GM12878 (cell line): Measurements from ENCODE around the gene TMEM52. TPM values are rescaled to one million over a fixed set of nuclear protein-coding genes. Genes with fewer than 3 reads are reported as not detected.

Experiments
- ATAC-seq: fragments of 200-7000 bp; cut with Tn5 transposase; 3 replicates; pipeline ENCODE4 v1.9.1; 2020; ENCODE audit warnings: mild to moderate bottlenecking, moderate library complexity
- BruUV-seq: library from RNA; stranded (reverse); fragments of 400-500 nt; replicated peaks from 2 replicates; lab custom pipeline; 2021; lab: Mats Ljungman, UMichigan
- CTCF ChIA-PET: fragments of 300-600 bp; sonication (Branson Sonifier 250); formaldehyde crosslinking; extraction: SDS; loops from one replicate; lab custom pipeline; 2021; ENCODE audit warnings: inconsistent platforms; lab: Yijun Ruan, JAX
- POLR2A ChIA-PET: fragments of 350-600 bp; formaldehyde crosslinking; extraction: SDS; loops from one replicate; lab custom pipeline; 2021; ENCODE audit warnings: inconsistent platforms; lab: Charles Lee
- RAD21 ChIA-PET: fragments of 300-600 bp; sonication (Branson Sonifier 250); formaldehyde crosslinking; loops from one replicate; lab custom pipeline; 2023; ENCODE audit warnings: antibody characterized with exemption; ENCODE audit not compliant: unreplicated experiment; lab: Charles Lee
- SMC1A ChIA-PET: fragments of 300-600 bp; sonication (Branson Sonifier 250); formaldehyde crosslinking; loops from one replicate; lab custom pipeline; 2023; ENCODE audit not compliant: unreplicated experiment, uncharacterized antibody; lab: Charles Lee
- DNase-seq: peaks from one replicate; pipeline ENCODE4 v3.0.0-alpha.2; 2011; ENCODE audit warnings: low read depth, low spot score
- FAIRE-seq: peaks from 3 replicates; lab custom pipeline; 2011; peaks lifted over from hg19 to GRCh38; lab: Jason Lieb, UNC
- H2AFZ ChIP-seq: 2 replicates; pipeline ENCODE4 v1.6.0; 2011; ENCODE audit warnings: low read depth, low read length, control low read depth; ENCODE audit not compliant: control insufficient read depth
- H3K27ac ChIP-seq: 2 replicates; pipeline ENCODE4 v1.5.1; 2011; ENCODE audit warnings: control low read depth; ENCODE audit not compliant: control insufficient read depth, insufficient read depth
- H3K27me3 ChIP-seq, 2 experiments: replicated peaks in 1 of 2; 2 replicates each; pipeline versions ENCODE4 v1.6.0 to v1.6.1; 2011; ENCODE audit warnings: low read length in 1 of 2; ENCODE audit not compliant: control insufficient read depth in 2 of 2, insufficient read depth in 2 of 2
- H3K36me3 ChIP-seq, 2 experiments: 2 replicates each; pipeline ENCODE4 v1.5.1; 2011; ENCODE audit warnings: low read length in 1 of 2; ENCODE audit not compliant: control insufficient read depth in 2 of 2, insufficient read depth in 2 of 2
- H3K4me1 ChIP-seq: 2 replicates; pipeline ENCODE4 v1.6.1; 2011; ENCODE audit warnings: mild to moderate bottlenecking, low read length, moderate library complexity, mixed read lengths; ENCODE audit not compliant: control insufficient read depth, insufficient read depth
- H3K4me2 ChIP-seq: 2 replicates; pipeline ENCODE4 v1.6.0; 2011; ENCODE audit warnings: control low read depth; ENCODE audit not compliant: control insufficient read depth, insufficient read depth
- H3K4me3 ChIP-seq: fragments of 200-600 bp; sonication (generic); 2 replicates; pipeline ENCODE4 v1.5.1; 2016
- H3K79me2 ChIP-seq: 2 replicates; pipeline ENCODE4 v1.6.0; 2011; ENCODE audit warnings: low read length; ENCODE audit not compliant: control insufficient read depth, insufficient read depth
- H3K9ac ChIP-seq: 2 replicates; pipeline ENCODE4 v1.8.0; 2011; ENCODE audit warnings: low read length, control low read depth, mixed read lengths; ENCODE audit not compliant: control insufficient read depth, insufficient read depth
- H3K9me3 ChIP-seq: replicated peaks from 3 replicates; pipeline ENCODE4 v1.5.1; 2011; ENCODE audit warnings: mild to moderate bottlenecking, low read length; ENCODE audit not compliant: control insufficient read depth, insufficient read depth
- H4K20me1 ChIP-seq: 2 replicates; pipeline ENCODE4 v1.6.0; 2011; ENCODE audit not compliant: control insufficient read depth, insufficient read depth
- ETV6 ChIP-seq, 2 experiments: fragments of 450-650 bp in 1 of 2; IDR thresholded peaks in 1 of 2; conservative IDR thresholded peaks in 1 of 2; 2 replicates each; pipeline ENCODE4 v1.6.1; 2014; ENCODE audit warnings: antibody characterized with exemption in 1 of 2, borderline replicate concordance in 1 of 2, low read depth in 1 of 2, mild to moderate bottlenecking in 1 of 2, moderate library complexity in 1 of 2
- MXI1 ChIP-seq: fragments of 150-350 bp; IDR thresholded peaks from 2 replicates; pipeline ENCODE4 v1.6.1; 2011; ENCODE audit warnings: low read depth, mild to moderate bottlenecking, inconsistent platforms, low read length, improper control_type of control experiment
- WRNIP1 ChIP-seq: IDR thresholded peaks from 2 replicates; pipeline ENCODE4 v1.6.1; 2011; ENCODE audit warnings: low read depth, low read length, improper control_type of control experiment, borderline replicate concordance
- WGBS: methylation state at CpG from one replicate; pipeline ENCODE4 v1.1.6; 2016; ENCODE audit warnings: low lambda C conversion rate; ENCODE audit not compliant: insufficient replicate concordance, insufficient coverage; ENCODE audit errors: missing lambda C conversion rate; 5-methylcytosine and 5-hydroxymethylcytosine counted together
- in situ Hi-C: fragments of 300-500 bp; cut with MboI; formaldehyde crosslinking; loops from 9 replicates; pipeline ENCODE4 v1.14.3; 2018; ENCODE audit warnings: mixed read lengths
- intact Hi-C: fragments of 100-400 bp; cut with micrococcal nuclease; formaldehyde crosslinking; loops from one replicate; pipeline ENCODE4 v1.14.2; 2022; ENCODE audit not compliant: unreplicated experiment
- polyA plus RNA-seq, 11 experiments: library from polyadenylated mRNA; depleted of rRNA in 4 of 11; unstranded in 6 of 11; stranded (reverse) in 5 of 11; fragments of >200 nt; fragmentation: Nextera tagmentation in 4 of 11; fragmentation: Illumina TruSeq in 1 of 11; extraction: Ambion mirVana in 4 of 11; extraction: Trizol in 1 of 11; gene quantifications; 1 replicate in 1 of 11; 2 replicates in 10 of 11; pipeline versions ENCODE4 v1.2.1 to v1.2.3, GENCODE V29; 2011 to 2016; ENCODE audit warnings: inconsistent platforms in 2 of 11, missing spikeins in 2 of 11, low read depth in 1 of 11
- total RNA-seq, 4 experiments: library from RNA; depleted of rRNA in 3 of 4; stranded (reverse); fragments of >200 nt in 3 of 4; fragmentation: Illumina TruSeq in 1 of 4; extraction: Trizol in 1 of 4; gene quantifications; 2 replicates each; pipeline versions ENCODE4 v1.2.1 to v1.2.3, GENCODE V29; 2013 to 2021
- TF ChIP-seq, protein P1 (sequence below): fragments of 450-650 bp; formaldehyde crosslinking; IDR thresholded peaks from 2 replicates; pipeline ENCODE4 v1.5.0; 2022; ENCODE audit warnings: mild to moderate bottlenecking, missing genetic modification characterization
- TF ChIP-seq, protein P2 (sequence below): IDR thresholded peaks from 2 replicates; pipeline ENCODE4 v1.6.1; 2012; ENCODE audit warnings: improper control_type of control experiment, low read depth, low read length; ENCODE audit not compliant: insufficient replicate concordance
- TF ChIP-seq, protein P3 (sequence below): fragments of 450-650 bp; IDR thresholded peaks from 2 replicates; pipeline ENCODE4 v1.6.1; 2018; ENCODE audit warnings: mild to moderate bottlenecking, low read depth, moderate library complexity; ENCODE audit not compliant: partially characterized antibody

Gene TMEM52
- total and polyA plus RNA-seq, 10 of the 15 experiments (the other 5 are each of a cell fraction or from before 2014, with no cell fraction given), result 0.17 to 0.33 (median 0.24) TPM; not detected in 7

DNA sequence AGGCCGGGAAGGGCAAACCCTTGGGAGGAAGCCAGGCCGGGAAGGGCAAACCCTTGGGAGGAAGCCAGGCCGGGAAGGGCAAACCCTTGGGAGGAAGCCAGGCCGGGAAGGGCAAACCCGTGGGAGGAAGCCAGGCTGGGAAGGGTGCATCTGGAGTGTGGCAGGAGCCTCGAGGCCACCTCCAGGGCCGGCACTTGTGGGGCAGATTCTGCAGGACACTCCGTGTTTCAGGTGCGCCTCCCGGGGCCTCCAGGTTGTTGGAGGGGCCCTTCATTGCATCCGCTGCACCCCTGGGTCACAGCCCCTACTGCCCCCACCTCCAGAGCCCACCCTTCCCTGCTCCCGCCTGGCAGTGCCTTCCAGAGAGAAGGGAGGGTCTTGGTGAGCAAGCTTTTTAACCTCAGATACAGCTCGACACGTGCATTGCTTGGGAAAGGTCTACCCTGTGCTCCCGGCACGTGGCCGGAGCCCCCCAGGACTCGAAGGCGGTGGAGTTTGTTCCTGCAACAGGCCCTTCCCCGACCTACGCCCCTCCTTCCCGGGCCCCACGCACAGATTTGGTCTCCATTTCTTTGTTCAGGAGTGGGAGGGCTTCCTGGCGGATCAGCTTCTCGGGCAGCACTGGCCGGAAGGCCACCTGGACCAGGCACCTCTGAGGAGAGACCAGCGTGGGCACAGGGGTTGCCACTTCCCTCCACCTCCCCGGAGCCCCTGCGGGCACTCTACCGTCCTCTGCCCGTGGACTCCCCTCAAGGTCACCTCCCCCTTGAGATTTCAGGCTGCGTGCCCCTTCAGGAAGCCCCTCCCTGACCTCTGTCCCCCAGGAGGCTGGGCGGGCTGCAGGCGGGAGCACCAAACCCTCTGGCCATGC lies 9.4 kb upstream of the TMEM52 start (continued):
- TF ChIP-seq, protein P1, sequence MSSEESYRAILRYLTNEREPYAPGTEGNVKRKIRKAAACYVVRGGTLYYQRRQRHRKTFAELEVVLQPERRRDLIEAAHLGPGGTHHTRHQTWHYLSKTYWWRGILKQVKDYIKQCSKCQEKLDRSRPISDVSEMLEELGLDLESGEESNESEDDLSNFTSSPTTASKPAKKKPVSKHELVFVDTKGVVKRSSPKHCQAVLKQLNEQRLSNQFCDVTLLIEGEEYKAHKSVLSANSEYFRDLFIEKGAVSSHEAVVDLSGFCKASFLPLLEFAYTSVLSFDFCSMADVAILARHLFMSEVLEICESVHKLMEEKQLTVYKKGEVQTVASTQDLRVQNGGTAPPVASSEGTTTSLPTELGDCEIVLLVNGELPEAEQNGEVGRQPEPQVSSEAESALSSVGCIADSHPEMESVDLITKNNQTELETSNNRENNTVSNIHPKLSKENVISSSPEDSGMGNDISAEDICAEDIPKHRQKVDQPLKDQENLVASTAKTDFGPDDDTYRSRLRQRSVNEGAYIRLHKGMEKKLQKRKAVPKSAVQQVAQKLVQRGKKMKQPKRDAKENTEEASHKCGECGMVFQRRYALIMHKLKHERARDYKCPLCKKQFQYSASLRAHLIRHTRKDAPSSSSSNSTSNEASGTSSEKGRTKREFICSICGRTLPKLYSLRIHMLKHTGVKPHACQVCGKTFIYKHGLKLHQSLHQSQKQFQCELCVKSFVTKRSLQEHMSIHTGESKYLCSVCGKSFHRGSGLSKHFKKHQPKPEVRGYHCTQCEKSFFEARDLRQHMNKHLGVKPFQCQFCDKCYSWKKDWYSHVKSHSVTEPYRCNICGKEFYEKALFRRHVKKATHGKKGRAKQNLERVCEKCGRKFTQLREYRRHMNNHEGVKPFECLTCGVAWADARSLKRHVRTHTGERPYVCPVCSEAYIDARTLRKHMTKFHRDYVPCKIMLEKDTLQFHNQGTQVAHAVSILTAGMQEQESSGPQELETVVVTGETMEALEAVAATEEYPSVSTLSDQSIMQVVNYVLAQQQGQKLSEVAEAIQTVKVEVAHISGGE (CRISPR knock-in tag), result no peak

DNA sequence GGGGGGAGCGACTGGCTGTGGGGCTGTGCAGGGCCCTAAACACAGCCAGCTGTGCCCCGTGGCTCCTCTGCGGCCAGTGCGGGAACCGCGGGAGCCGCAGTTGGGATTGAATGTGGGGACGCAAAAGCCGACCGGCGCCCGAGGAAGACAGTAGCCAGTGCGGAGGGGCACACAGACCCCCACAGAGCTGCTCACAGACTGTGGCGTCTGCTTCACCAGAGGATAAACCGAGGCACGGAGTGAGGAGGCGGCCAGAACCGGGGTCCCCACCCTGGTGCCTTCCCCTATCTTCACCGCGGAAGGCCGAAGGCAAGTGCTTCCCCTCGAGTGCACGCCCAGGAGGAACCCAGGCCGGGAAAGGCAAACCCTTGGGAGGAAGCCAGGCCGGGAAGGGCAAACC lies 8.7 kb upstream of the TMEM52 start:
- DNase-seq (no peak), ATAC-seq (no peak), FAIRE-seq (no peak)
- SMC1A ChIA-PET, result no interaction called here
- no peaks in the 10 kb centered on the region; the same call in 2 of the 3 replicates for H3K9me3 ChIP-seq
- H3K36me3 ChIP-seq, result no peaks in the 10 kb centered on the region
- CTCF ChIA-PET, result no interaction called here
- no peak overlapping the region for H3K9ac ChIP-seq
- no peak overlapping the region for H3K4me3 ChIP-seq
- intact Hi-C loops, result no loop called here
- no peaks in the 10 kb centered on the region for H3K4me1 ChIP-seq
- no peaks in the 10 kb centered on the region for H3K27me3 ChIP-seq
- BruUV-seq, result no TSS peak
- H2AFZ ChIP-seq, result no peak overlapping the region
- H3K79me2 ChIP-seq, result no peaks in the 10 kb centered on the region
- 59% methylated on average over 24 of the region's 25 CpGs for WGBS
- no peak overlapping the region for H3K27ac ChIP-seq
- POLR2A ChIA-PET, result no interaction called here
- RAD21 ChIA-PET, result no interaction called here
- H3K4me2 ChIP-seq, result no peak overlapping the region
- H4K20me1 ChIP-seq, result no peaks in the 10 kb centered on the region
- in situ Hi-C loops, result no loop called here
- TF ChIP-seq, protein P2, sequence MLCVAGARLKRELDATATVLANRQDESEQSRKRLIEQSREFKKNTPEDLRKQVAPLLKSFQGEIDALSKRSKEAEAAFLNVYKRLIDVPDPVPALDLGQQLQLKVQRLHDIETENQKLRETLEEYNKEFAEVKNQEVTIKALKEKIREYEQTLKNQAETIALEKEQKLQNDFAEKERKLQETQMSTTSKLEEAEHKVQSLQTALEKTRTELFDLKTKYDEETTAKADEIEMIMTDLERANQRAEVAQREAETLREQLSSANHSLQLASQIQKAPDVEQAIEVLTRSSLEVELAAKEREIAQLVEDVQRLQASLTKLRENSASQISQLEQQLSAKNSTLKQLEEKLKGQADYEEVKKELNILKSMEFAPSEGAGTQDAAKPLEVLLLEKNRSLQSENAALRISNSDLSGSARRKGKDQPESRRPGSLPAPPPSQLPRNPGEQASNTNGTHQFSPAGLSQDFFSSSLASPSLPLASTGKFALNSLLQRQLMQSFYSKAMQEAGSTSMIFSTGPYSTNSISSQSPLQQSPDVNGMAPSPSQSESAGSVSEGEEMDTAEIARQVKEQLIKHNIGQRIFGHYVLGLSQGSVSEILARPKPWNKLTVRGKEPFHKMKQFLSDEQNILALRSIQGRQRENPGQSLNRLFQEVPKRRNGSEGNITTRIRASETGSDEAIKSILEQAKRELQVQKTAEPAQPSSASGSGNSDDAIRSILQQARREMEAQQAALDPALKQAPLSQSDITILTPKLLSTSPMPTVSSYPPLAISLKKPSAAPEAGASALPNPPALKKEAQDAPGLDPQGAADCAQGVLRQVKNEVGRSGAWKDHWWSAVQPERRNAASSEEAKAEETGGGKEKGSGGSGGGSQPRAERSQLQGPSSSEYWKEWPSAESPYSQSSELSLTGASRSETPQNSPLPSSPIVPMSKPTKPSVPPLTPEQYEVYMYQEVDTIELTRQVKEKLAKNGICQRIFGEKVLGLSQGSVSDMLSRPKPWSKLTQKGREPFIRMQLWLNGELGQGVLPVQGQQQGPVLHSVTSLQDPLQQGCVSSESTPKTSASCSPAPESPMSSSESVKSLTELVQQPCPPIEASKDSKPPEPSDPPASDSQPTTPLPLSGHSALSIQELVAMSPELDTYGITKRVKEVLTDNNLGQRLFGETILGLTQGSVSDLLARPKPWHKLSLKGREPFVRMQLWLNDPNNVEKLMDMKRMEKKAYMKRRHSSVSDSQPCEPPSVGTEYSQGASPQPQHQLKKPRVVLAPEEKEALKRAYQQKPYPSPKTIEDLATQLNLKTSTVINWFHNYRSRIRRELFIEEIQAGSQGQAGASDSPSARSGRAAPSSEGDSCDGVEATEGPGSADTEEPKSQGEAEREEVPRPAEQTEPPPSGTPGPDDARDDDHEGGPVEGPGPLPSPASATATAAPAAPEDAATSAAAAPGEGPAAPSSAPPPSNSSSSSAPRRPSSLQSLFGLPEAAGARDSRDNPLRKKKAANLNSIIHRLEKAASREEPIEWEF, result no peak
- TF ChIP-seq, protein P3, sequence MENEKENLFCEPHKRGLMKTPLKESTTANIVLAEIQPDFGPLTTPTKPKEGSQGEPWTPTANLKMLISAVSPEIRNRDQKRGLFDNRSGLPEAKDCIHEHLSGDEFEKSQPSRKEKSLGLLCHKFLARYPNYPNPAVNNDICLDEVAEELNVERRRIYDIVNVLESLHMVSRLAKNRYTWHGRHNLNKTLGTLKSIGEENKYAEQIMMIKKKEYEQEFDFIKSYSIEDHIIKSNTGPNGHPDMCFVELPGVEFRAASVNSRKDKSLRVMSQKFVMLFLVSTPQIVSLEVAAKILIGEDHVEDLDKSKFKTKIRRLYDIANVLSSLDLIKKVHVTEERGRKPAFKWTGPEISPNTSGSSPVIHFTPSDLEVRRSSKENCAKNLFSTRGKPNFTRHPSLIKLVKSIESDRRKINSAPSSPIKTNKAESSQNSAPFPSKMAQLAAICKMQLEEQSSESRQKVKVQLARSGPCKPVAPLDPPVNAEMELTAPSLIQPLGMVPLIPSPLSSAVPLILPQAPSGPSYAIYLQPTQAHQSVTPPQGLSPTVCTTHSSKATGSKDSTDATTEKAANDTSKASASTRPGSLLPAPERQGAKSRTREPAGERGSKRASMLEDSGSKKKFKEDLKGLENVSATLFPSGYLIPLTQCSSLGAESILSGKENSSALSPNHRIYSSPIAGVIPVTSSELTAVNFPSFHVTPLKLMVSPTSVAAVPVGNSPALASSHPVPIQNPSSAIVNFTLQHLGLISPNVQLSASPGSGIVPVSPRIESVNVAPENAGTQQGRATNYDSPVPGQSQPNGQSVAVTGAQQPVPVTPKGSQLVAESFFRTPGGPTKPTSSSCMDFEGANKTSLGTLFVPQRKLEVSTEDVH, result no peak
- no peak for TF ChIP-seq WRNIP1
- TF ChIP-seq MXI1, result no peak
- no peak for TF ChIP-seq ETV6 (conservative IDR thresholded peaks at IDR 0.05 in 1 of 2, IDR thresholded peaks at IDR 0.05 in 1 of 2; ENCODE audit: borderline replicate concordance in 1 of 2, low read depth in 1 of 2)
